ENCODE results near the gene PROCA1. TPM values are rescaled to one million over a fixed set of nuclear protein-coding genes. Genes with fewer than 3 reads are reported as not detected.

PROCA1 gene
- total and polyA plus RNA-seq, 2 of the 13 experiments (the other 11 are each of a cell fraction or from before 2014, with no cell fraction given): 0.73 to 1.5 TPM

- TF ChIP-seq ZNF639 (CRISPR knock-in tag; conservative IDR thresholded peaks at IDR 0.05) (peak; percentile 47; the same call in 1 of the 2 replicates), ZNF138 (CRISPR knock-in tag; IDR thresholded peaks at IDR 0.05; ENCODE audit: low read depth) (0 out of 2 replicates have a peak, but pooled peaks have one; percentile 2), TOE1 (CRISPR knock-in tag; IDR thresholded peaks at IDR 0.05) (0 out of 2 replicates have a peak, but pooled peaks have one; percentile 64), ZNF224 (CRISPR knock-in tag; IDR thresholded peaks at IDR 0.05) (no peak; the same call in 1 of the 2 replicates), ZMAT3 (CRISPR knock-in tag; conservative IDR thresholded peaks at IDR 0.05) (no peak), MAF1 (CRISPR knock-in tag; IDR thresholded peaks at IDR 0.05; ENCODE audit: borderline replicate concordance) (no peak), MXD1 (CRISPR knock-in tag; IDR thresholded peaks at IDR 0.05) (0 out of 2 replicates have a peak, but pooled peaks have one; percentile 69), SP4 (CRISPR knock-in tag; IDR thresholded peaks at IDR 0.05) (peak; percentile 93), MXD4 (CRISPR knock-in tag; IDR thresholded peaks at IDR 0.05) (no peak; the same call in 1 of the 2 replicates), ZNF124 (CRISPR knock-in tag; IDR thresholded peaks at IDR 0.05) (peak; percentile 55; the same call in 1 of the 2 replicates), RFXAP (CRISPR knock-in tag; IDR thresholded peaks at IDR 0.05; ENCODE audit: borderline replicate concordance) (peak; percentile 54; the same call in 1 of the 2 replicates), ZNF790 (CRISPR knock-in tag; IDR thresholded peaks at IDR 0.05; ENCODE audit: borderline replicate concordance) (no peak; the same call in 1 of the 2 replicates), E2F2 (CRISPR knock-in tag; IDR thresholded peaks at IDR 0.05; ENCODE audit: borderline replicate concordance) (peak; percentile 73; the same call in 1 of the 2 replicates), RCOR2 (CRISPR knock-in tag; IDR thresholded peaks at IDR 0.05) (no peak), HNRNPLL (IDR thresholded peaks at IDR 0.05; ENCODE audit: low read depth, low read length, poor library complexity, severe bottlenecking) (peak; percentile 55)
Observed at GRCh38 chr17:28710861-28711722, 596 bp downstream of the PROCA1 start (continued).

Measured in HepG2 (cell line).